OCI-LY1 (cell line): ENCODE data around the gene NAV3.

Source experiments
- EZH2 ChIP-seq: fragments of 200-600 bp; sonication (generic), shearing (Covaris generic); IDR thresholded peaks from 2 replicates; pipeline ENCODE4 v1.8.0; 2017; ENCODE audit warnings: borderline replicate concordance, mixed run types, mild to moderate bottlenecking, antibody characterized with exemption, low read length, moderate library complexity, mixed read lengths
- TF ChIP-seq, protein P1 (sequence below): fragments of 200-600 bp; sonication (generic), shearing (Covaris generic); IDR thresholded peaks from 2 replicates; pipeline ENCODE4 v1.5.1; 2017; ENCODE audit warnings: mild to moderate bottlenecking, antibody characterized with exemption, low read length, moderate library complexity, mixed read lengths

- TF ChIP-seq, protein P1, sequence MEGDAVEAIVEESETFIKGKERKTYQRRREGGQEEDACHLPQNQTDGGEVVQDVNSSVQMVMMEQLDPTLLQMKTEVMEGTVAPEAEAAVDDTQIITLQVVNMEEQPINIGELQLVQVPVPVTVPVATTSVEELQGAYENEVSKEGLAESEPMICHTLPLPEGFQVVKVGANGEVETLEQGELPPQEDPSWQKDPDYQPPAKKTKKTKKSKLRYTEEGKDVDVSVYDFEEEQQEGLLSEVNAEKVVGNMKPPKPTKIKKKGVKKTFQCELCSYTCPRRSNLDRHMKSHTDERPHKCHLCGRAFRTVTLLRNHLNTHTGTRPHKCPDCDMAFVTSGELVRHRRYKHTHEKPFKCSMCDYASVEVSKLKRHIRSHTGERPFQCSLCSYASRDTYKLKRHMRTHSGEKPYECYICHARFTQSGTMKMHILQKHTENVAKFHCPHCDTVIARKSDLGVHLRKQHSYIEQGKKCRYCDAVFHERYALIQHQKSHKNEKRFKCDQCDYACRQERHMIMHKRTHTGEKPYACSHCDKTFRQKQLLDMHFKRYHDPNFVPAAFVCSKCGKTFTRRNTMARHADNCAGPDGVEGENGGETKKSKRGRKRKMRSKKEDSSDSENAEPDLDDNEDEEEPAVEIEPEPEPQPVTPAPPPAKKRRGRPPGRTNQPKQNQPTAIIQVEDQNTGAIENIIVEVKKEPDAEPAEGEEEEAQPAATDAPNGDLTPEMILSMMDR: no peak
- TF ChIP-seq EZH2: no peak
Observed at GRCh38 chr12:77795699-77796098, 35.0 kb upstream of the NAV3 start.
